ENCODE data around the gene KAZN.

- TF ChIP-seq EZH2phosphoT487 (IDR thresholded peaks at IDR 0.05; ENCODE audit: borderline replicate concordance, low read depth) (no peak), CTCF (IDR thresholded peaks at IDR 0.05) (no peak), MAX (IDR thresholded peaks at IDR 0.05; ENCODE audit: low read depth) (no peak)
- TF ChIP-seq, protein P1, sequence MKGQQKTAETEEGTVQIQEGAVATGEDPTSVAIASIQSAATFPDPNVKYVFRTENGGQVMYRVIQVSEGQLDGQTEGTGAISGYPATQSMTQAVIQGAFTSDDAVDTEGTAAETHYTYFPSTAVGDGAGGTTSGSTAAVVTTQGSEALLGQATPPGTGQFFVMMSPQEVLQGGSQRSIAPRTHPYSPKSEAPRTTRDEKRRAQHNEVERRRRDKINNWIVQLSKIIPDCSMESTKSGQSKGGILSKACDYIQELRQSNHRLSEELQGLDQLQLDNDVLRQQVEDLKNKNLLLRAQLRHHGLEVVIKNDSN (IDR thresholded peaks at IDR 0.05; ENCODE audit: borderline replicate concordance, low read depth), result no peak
Observed at GRCh38 chr1:14616632-14617396, 18.3 kb downstream of the KAZN start.
